HG02981 (cell line): ENCODE data around the gene SMYD2.
"Not testable (repeated sequence)": the region's sequence is repeated elsewhere in the genome, so short reads cannot be mapped to it uniquely, and the experiment has no call there.

ENCODE experiments used
- ATAC-seq: cut with Tn5 transposase; IDR thresholded peaks from one replicate; pipeline ENCODE4 v1.9.1; 2021; ENCODE audit warnings: mild to moderate bottlenecking, moderate library complexity; ENCODE audit not compliant: unreplicated experiment

The SMYD2 gene

DNA sequence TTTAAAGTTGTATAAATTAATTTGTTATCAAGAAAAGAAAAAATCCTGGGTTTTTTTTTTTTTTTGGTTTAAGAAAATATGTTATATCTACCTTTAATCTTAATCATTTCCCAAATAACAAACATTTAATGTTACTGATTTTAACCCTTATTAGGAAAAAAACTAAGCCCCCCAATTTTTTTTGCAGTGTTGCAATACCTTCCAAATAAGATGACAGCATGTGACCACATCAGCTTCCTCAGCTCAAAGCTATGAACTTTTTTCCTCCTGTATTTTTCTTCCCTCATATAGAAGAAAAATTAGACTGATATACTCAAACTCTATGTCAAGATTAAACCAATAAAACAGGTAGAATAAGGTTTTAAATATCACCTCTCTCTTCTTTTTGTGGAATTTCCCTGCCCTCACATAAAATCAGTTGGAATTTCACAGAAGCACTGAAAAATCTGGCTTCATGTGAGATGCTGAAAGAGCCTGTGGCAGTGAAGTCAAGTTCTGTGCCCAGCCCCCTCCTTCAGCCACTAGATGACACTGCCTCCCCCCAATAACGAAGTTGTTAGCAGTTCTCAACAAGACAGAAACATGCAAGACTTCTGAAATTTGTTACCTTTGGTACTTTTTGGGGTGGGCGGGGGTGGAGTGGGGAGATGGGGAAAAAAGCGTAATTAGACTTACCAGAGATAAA is 9.6 kb upstream of the SMYD2 start:
- no peak for ATAC-seq

DNA sequence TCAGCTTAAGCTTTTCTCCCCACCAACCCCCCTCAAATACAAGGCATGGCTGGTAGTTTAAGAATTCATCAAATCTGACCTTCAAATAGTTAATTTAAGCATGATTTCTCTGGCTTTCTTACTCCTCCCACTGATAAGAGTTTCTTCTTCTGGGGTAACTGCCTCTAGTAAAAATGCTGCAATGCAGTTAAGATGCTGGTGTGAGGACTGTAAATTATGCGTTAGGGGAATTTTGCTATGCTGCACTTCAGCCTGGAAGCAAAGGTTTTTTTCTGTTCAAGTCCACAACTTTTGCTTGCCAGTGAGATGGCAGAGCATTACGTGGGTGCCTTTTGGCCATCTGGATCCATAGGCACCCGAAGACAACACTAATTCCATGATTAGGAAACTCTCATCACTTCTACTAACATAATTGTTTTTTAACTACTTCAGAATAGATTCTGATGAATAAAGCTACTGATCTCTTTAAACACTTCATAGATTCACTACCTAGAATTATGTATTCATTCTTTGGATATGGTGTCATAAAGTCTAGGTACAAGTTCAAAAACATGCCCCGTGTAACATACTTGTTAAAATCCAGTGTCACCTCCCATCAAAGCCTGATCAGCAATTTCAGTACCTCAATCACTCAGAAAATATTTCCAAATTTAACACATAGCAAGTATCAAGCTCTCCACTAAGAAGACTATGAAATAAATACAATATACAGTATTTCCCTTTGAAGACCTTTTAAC is 8.8 kb upstream of the SMYD2 start:
- ATAC-seq = no peak

DNA sequence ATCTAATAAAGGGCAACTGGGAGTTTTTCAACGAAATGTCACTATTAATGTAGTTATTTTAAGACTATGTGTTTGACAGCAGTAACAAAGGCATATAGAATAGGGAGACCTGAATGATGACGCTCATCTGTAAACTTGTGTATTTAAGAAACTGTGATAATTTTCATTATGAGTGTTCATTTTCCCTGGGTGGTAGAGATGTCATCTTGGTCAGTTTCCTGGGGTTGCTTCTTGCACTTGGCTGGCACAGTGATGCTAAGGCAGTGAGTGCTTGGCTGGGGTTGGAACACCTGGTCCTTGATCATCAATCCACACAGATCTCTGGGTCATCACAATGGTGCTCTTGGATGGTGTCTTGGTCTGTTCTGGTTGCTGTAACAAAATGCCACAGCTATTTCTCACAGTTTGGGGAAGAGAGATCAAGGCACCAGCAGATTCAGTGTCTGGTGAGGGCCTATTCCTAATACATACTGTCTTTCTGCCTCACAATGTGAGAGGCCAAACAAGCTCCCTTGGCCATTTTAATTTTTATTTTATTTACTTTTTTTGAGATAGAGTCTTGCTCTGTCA is 7.9 kb upstream of the SMYD2 start:
- no peak for ATAC-seq

DNA sequence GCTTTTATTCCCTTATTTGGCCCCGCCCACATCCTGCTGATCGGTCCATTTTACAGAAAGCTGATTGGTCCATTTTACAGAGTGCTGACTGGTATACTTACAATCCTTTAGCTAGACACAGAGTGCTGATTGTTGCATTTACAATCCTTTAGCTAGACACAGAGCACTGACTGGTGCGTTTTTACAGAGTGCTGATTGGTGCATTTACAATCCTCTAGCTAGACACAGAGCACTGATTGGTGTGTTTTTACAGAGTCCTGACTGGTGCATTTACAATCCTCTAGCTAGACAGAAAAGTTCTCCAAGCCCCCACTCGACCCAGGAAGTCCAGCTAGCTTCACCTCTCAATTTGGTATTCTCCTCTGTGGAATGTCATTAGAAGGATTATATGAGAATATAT is 5.3 kb upstream of the SMYD2 start:
- not testable (repeated sequence) for ATAC-seq

DNA sequence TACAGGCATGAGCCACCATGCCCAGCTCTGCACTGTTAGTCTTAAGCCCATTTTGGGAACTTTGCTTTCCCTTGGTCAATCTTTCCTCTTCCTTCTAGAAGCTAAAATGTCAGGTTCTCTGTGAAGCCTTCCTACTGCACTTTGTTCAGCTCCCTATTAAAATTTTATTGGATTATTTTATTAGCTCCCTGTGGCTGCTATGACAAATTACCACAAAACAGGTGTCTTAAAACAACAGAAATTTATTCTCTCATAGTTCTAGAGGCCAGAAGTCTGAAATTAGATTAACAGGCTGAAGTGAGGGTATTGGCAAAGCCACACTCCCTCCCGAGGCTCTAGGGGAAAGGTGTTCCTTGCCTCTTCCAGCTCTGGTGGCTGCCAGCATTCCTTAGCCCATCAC is 4.2 kb upstream of the SMYD2 start:
- ATAC-seq = no peak

DNA sequence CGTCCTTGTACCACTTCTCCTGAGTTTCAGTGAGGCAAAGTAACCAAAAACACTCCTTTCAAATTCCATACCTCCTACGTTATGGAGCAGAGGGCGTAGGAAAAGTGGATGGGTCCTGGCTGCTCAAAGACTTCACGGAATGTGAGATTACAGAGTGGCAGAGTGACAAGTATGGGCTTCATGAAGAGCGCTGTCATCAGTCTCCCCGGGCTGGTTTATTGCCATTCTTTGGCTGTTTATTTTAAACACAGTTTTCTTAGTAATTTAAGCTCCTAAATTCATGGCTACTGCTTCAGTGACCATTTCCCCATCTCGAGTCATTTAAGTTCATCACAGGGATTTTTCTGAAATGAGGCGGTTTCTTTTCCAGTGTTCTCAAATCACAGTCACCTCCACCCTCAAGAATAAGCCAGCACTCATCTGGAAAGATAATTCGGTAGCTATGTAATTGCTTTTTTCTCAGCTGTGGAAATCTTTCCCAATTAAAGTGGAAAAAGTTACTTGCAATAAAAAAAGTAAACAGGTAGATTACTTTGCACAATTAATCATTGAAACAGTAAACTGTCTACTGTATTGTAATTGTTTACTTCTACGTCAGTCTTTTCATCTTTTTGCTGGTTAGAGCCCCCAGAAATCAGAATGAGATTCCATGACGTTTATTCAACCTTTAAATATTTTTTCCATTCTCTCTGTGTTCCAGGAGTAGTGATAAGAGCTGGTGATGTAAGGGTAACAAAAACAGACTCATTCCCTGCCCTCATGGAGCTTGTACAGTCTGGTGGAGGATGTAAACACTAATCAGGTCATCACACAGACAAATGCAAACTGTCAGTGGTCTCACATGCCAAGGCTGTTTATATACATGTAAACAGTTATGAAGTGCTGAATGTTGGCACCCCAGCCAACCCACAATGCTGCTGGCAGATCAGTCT is 3.0 kb upstream of the SMYD2 start:
- ATAC-seq = no peak

DNA sequence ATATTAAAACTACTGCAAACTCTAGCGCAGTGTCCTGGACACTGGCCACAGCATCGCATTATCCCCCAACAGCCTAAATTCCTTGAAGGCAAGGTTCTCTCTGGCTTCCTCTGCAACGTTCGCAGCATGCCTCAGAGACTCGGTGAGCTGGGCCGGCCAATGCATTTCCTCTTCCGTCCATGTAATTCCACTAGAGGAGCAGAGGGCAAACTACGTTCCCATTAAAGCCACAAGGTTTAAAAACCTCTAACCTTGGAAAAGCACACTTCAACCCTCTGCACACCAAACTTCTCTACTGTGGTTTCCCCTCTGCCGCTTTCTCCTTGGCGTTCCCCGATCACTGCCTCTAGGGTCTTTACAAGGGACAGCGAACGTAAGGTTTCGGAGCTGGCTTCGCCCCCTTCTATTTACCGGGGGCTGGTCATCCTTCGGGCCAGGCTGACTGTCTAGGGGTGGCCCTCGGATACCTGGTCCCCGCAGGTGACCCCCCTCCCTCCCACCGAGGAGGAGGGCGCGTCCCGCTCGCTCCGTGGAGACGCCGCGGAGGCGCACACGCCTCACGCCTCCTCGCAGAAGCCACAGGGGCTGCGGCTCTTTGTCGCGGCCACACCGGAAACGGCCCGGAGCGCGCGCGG is 456 bp upstream of the SMYD2 start:
- peak; percentile 14 for ATAC-seq

DNA sequence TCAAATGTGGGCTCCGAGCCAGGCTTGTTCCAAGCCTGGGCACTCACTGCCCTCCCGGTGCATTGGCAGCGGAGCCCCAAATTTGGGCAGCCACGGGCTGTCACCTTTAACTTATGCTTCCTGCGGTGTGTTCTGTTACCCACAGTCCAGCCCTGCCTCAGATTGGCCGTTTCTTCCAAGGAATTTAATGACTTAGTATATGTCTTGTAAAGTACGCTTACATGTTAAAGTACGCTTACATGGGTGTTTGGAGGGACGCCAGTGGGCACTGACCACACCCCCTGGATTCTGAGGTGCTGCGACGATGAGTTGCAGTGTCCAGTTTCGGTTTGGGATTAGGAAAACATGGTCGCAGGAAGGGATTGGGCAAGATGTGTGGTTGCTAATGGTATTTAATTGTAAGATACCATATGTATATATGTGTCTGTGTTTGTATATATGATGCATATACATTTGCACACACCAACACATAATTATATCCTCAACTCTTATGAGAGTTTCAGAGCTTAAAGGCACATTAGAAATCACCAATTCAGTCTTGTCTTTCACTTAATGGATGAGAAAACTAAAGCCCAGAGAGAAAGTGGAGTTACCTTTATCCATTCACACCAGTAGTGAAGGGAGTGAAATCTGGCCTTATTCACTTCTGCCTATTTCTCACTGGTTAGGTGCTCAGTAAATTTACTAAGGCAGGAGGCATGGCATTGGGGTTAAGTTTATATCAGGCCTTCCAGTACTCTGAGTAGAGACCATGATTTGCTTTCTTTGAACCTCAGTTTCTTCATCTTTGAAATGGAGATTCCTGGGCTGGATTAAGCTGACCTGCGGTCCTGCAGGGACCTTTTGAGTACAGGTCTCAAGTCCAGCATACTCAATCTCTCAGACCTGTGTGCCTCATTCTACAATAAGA is 1.0 kb downstream of the SMYD2 start:
- no peak for ATAC-seq

DNA sequence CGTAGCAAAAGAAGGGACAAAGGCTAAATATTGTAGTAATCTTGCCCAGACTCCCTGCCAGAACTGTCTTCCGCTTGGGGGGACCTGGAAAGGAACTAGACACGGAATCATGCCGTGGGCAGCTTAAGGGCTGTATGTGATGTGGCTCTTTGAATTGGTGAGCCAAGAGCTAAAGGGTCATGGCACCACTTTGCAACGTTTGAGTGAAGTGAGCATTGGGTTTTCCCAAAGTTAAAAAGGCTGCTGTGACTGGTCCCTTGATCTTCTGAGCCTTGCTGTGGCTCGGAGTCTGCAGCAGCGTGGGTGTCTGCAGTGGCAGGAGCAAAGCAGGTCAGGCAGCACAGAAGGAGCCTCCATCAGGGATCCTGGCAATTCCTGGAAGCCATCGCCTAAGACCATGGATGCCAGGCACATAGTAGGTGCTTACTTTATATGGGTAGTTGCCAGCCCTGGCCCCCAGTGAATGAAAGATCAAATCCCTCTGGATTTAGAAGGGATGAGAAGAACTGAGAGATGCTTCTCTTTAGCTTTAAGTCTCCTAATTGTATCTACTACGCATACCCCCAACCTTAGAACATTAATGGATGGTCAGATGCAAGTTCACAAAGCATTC is 1.8 kb downstream of the SMYD2 start:
- no peak for ATAC-seq

DNA sequence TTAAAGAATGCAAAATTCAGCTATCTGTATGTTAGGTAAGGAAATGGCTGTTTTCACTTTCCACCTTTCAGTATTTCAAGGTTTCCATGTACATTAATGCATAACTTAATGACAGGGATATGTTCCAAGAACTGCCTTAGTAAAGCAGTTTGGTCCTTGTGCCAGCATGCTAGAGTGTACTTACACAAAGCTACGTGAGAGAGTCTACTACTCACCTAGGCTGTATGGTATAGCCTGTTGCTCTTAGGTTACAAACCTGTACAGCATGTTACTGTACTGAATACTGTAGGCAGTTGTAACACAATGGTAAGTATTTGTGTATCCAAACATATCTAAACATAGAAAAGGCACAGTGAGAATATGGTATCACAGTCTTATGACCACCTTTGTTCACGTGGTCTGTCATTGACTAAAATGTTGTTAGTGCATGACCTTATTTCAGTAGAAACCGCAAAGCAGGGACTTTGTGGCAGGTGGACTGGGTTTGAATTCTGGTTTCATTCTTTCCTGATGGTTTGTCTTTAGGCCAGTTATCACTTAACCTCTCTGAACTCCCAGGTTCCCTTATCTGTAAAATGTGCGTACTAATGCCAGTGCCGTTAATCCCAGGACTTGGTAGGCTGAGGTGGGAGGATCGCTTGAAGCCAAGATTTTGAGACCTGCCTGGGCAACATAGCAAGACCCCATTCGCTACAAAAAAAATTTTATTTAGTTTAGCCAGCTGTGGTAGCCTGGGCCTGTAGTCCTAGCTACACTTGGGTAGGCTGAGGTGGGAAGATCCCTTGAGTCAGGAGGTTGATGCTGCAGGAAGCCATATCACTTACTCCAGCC is 4.9 kb downstream of the SMYD2 start:
- no peak for ATAC-seq

DNA sequence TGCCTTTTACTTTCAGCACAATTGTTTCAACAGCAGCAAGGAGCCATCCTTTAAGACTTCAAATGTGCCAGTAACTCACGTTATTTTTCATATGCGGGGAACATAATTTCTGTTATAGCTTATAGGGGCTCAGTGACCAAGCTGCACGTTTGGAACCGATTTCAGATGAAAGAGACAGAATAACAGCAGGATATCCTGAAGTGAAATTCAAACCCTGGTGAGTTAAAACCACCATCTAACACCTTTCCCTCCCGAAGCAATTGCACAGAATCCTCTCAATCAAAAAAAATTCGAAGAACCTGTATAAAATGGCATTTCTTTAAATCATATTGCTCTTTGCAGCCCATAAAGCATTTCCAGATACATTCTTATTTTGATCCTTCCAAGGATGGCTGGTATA is 6.9 kb downstream of the SMYD2 start:
- no peak for ATAC-seq

DNA sequence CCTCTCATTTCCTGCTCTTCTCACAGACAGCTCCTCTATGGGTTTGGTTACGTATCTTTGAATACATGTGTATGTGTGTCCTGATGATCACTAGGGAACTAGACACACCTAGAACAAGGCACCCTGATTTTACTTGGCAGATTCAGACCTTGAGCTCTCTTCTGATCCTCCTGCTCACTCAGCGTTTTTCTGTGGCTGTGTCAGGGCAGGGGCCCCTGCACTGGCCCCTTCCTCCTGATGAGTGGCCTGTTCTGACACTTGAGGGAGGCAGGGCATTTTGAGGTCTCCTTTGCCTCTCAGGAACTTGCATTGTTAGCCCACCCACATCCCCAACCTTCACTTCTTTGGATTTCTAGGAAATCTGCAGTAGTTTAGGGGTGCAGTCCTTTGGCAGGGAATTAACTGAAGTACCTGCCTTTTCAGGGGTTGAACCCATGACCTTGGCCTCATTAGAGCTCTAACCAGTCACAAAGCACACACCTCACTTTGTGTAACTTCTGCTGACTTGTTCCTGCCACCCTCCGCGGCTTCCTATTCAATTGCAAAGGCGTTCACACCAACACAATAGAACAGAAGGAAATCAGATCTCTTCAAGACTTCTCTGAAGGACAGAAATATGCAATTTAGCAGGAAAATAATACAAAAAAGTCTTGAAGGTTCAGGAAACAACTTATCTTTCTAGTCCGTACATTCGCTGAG is 8.8 kb downstream of the SMYD2 start:
- no peak for ATAC-seq

DNA sequence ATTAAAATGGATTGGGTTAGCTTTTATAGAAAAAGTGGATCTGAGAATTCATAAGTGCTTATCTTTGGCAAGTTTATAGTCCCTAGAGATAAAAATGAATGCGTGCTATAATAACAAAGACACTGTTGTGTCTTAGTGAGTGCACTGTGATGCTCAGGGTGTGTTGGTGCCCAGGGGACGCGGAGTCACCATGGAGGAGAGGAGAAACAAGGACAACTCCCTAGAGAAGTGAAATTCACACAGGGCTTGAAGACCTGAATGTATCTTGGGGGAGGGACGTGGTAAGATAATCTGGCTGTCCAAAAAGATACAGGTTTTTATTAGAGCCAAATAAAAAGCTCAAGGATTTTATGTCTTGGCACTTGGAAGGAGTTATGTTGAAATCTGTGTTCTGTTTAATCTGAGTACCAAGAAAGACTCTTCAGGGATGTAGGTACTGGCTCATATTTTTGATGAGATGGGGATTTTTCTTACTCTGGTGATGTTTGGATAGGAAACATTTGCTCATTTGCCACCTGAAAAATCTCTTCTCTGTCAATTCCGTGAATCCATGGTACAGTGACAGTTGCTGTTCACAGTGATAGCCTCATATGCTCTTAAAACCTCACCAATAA is 9.6 kb downstream of the SMYD2 start:
- no peak for ATAC-seq

DNA sequence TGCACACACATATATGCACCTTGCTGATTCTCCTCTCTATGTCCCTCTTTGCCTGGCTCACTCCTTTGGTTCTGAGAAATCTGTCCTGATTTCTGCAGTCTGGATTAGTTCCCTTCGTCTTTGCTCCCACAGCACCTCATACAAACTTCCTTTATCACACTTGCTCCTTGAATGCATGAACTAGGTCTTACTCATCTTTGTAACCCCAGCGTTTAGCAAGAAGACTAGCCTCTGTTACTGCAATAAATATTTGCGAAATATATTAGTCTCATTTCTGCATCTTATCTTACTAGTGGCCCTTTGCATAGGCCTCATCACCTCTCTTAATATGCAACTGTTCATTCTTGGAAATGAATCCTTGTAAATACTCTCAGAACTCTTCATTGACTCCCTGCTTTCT is 11.4 kb downstream of the SMYD2 start:
- ATAC-seq = no peak

DNA sequence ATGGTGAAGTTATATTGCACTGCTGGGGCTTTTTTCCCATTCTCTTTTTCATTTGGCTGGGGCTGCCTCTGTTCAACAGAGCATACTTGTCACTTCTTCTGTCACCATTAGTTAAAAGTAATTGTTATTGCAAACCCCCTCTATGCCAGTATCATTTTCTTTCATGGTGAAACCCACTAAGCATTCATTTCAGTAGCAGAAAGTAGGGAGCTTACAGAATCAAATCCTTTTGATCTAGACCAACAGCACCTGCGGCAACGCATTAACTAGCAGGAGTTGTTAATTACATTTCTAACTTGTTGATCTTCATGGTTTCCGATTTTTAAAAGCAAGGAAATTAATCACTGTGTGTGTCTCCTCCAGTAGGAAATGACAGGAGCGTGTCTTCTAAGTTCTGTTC is 15.0 kb downstream of the SMYD2 start:
- ATAC-seq = no peak

DNA sequence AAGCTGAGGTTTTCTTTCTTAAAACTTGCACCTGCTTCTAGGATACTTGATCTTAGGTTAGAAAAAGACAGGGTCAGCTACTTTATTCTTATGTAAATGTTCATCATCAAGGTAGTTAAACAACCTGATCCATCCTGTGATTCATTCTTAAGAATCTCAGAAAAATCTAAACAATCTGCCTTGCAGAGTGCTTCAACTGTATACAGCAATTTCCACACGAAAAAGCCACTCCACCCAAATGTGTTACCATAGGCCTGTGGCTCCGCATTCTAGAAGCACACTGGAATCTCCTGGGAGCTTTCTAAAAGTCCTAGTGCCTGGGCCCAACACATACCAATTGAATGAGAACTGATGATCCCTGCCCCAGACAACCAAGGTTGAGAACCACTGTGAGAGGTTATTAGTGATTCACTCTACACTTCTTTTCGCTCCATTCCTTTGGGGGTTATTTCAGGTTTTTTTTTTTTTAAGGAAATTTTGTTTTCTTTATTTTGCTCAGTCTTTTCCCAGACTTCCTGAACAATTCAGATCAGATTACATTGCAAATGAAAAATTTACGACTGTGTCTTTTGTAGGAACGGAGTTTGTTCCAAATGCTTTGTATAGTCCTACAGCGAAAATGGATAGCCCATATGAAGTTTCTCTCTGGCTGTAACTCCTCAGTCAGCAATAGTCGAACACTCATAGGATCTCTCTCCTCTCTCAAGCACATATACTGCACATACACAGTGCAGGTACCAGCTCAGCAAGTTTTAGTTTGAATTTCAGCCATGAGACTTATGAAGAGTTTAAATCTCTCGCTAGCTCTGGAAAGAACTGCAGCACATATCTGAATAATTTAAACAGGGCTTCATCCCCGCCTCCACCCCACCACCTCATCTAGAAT is 16.1 kb downstream of the SMYD2 start:
- no peak for ATAC-seq
